ENCODE measurements around the gene PPIL1.

DNA sequence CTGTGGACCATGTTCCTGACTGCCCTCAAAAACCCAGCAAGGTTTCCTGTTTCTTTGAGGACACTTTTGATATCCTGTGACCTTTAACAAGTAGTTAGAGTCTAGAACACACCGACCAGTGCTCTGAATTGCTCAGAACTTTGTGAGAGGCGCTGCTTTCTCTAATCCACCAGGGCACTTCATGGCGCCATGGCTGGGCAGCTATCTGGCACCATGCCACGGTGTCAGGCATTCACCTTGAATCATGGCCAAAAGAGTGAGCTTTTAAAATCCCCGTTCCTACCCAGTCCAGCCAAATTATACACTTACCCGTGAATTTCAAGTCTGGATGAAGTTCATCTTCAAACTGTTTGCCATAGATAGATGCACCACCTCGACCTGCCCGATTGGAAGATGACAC is 18.3 kb downstream of the PPIL1 start:
- TF ChIP-seq YY1 (IDR thresholded peaks at IDR 0.05): no peak
- TF ChIP-seq, protein P1, sequence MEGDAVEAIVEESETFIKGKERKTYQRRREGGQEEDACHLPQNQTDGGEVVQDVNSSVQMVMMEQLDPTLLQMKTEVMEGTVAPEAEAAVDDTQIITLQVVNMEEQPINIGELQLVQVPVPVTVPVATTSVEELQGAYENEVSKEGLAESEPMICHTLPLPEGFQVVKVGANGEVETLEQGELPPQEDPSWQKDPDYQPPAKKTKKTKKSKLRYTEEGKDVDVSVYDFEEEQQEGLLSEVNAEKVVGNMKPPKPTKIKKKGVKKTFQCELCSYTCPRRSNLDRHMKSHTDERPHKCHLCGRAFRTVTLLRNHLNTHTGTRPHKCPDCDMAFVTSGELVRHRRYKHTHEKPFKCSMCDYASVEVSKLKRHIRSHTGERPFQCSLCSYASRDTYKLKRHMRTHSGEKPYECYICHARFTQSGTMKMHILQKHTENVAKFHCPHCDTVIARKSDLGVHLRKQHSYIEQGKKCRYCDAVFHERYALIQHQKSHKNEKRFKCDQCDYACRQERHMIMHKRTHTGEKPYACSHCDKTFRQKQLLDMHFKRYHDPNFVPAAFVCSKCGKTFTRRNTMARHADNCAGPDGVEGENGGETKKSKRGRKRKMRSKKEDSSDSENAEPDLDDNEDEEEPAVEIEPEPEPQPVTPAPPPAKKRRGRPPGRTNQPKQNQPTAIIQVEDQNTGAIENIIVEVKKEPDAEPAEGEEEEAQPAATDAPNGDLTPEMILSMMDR (IDR thresholded peaks at IDR 0.05; ENCODE audit: low read depth, low read length, missing input control): no peak
- TF ChIP-seq NR2F2 (IDR thresholded peaks at IDR 0.05): no peak
- no peak for TF ChIP-seq FOXA2 (IDR thresholded peaks at IDR 0.05)
- TF ChIP-seq, protein P2, sequence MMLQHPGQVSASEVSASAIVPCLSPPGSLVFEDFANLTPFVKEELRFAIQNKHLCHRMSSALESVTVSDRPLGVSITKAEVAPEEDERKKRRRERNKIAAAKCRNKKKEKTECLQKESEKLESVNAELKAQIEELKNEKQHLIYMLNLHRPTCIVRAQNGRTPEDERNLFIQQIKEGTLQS (IDR thresholded peaks at IDR 0.05): no peak
- TF ChIP-seq FOXA1 (IDR thresholded peaks at IDR 0.05): no peak
- no peak for TF ChIP-seq TAF1 (conservative IDR thresholded peaks at IDR 0.05)
- TF ChIP-seq RAD21 (IDR thresholded peaks at IDR 0.05): no peak

Data from liver (tissue), 3 donors.